SU-DHL-6 (cell line): Measurements from ENCODE around the gene RBM44.

Experiments
- H2AFZ ChIP-seq: fragments of 200-600 bp; sonication (generic); 2 replicates; pipeline ENCODE4 v1.6.1; 2014; ENCODE audit warnings: low read depth, mild to moderate bottlenecking, moderate library complexity, mixed read lengths, antibody characterized with exemption, low read length; ENCODE audit not compliant: severe bottlenecking
- H3F3A ChIP-seq: fragments of 200-600 bp; shearing (Covaris generic); 2 replicates; pipeline ENCODE4 v1.6.0; 2016; ENCODE audit warnings: antibody characterized with exemption, mild to moderate bottlenecking; ENCODE audit not compliant: insufficient read depth
- H3K27ac ChIP-seq: fragments of 200-600 bp; sonication (generic); 2 replicates; pipeline ENCODE4 v1.5.1; 2016; ENCODE audit warnings: low read depth, mild to moderate bottlenecking, low read length, moderate library complexity, mixed read lengths
- H3K27me3 ChIP-seq: fragments of 200-600 bp; sonication (generic), shearing (Covaris generic); 2 replicates; pipeline ENCODE4 v1.6.0; 2014; ENCODE audit warnings: mild to moderate bottlenecking, low read length
- H3K36me3 ChIP-seq: fragments of 200-600 bp; sonication (generic); 2 replicates; pipeline ENCODE4 v1.6.1; 2014; ENCODE audit warnings: mild to moderate bottlenecking, low read length, mixed read lengths
- H3K4me2 ChIP-seq: fragments of 300-600, 200-600 bp; shearing (Covaris generic), sonication (generic); 2 replicates; pipeline ENCODE4 v1.6.0; 2014; ENCODE audit warnings: low read length, low read depth, mild to moderate bottlenecking; ENCODE audit not compliant: poor library complexity, severe bottlenecking
- H3K4me3 ChIP-seq: fragments of 200-600 bp; sonication (generic); 2 replicates; pipeline ENCODE4 v1.5.1; 2014; ENCODE audit warnings: antibody characterized with exemption, low read length, mild to moderate bottlenecking, mixed read lengths; ENCODE audit not compliant: insufficient read depth, poor library complexity, severe bottlenecking
- H3K79me2 ChIP-seq: fragments of 200-600 bp; sonication (generic); 2 replicates; pipeline ENCODE4 v1.6.1; 2014; ENCODE audit warnings: mild to moderate bottlenecking, low read length, moderate library complexity; ENCODE audit not compliant: insufficient read depth
- H3K9ac ChIP-seq: fragments of 200-600 bp; sonication (generic); 2 replicates; pipeline ENCODE4 v1.7.0; 2014; ENCODE audit warnings: mild to moderate bottlenecking, low read length
- H3K9me2 ChIP-seq: fragments of 200-600 bp; sonication (generic); replicated peaks from 2 replicates; pipeline ENCODE4 v1.6.1; 2014; ENCODE audit warnings: low read length; ENCODE audit not compliant: insufficient read depth
- H3K9me3 ChIP-seq: fragments of 200-600 bp; sonication (generic); 2 replicates; pipeline ENCODE4 v1.6.1; 2014; ENCODE audit warnings: low read length, mixed read lengths; ENCODE audit not compliant: insufficient read depth
- H4K20me1 ChIP-seq: fragments of 200-600 bp; sonication (generic); 2 replicates; pipeline ENCODE4 v1.6.1; 2014; ENCODE audit warnings: low read depth, mild to moderate bottlenecking, antibody characterized with exemption, low read length, moderate library complexity, mixed read lengths
- CTCF ChIP-seq: fragments of 200-600 bp; sonication (generic); IDR thresholded peaks from one replicate; pipeline ENCODE4 v1.5.1; 2017; ENCODE audit warnings: antibody characterized with exemption, mild to moderate bottlenecking, low read length, moderate library complexity; ENCODE audit not compliant: insufficient read depth, poor library complexity, severe bottlenecking
- EZH2phosphoT487 ChIP-seq: fragments of 200-600 bp; sonication (generic), shearing (Covaris generic); conservative IDR thresholded peaks from 2 replicates; pipeline ENCODE4 v1.6.1; 2018; ENCODE audit warnings: mild to moderate bottlenecking, antibody characterized with exemption, low read length, moderate library complexity, mixed read lengths

Gene RBM44

GRCh38 chr2:237827421-237827987 is 28.9 kb downstream of the RBM44 start:
- Histone ChIP-seq H3K36me3 (no peaks in the 10 kb centered on the region), H3K9me2 (no peaks in the 10 kb centered on the region), H3K9me3 (no peaks in the 10 kb centered on the region), H3K27ac (no peak overlapping the region), H3K27me3 (no peaks in the 10 kb centered on the region), H3F3A (no peaks in the 10 kb centered on the region), H4K20me1 (no peaks in the 10 kb centered on the region), H2AFZ (no peak overlapping the region), H3K9ac (no peak overlapping the region), H3K79me2 (no peaks in the 10 kb centered on the region), H3K4me2 (no peak overlapping the region), H3K4me3 (no peak overlapping the region)
- TF ChIP-seq CTCF = no peak
- TF ChIP-seq EZH2phosphoT487 = no peak

GRCh38 chr2:237830522-237830921 is 31.9 kb downstream of the RBM44 start:
- TF ChIP-seq EZH2phosphoT487 = no peak
- TF ChIP-seq CTCF = no peak
- Histone ChIP-seq H3K36me3 (no peaks in the 10 kb centered on the region), H3K27ac (no peak overlapping the region), H3K4me2 (no peak overlapping the region), H2AFZ (no peak overlapping the region), H3K9ac (no peak overlapping the region), H3K9me3 (no peaks in the 10 kb centered on the region), H3K4me3 (no peak overlapping the region), H4K20me1 (no peaks in the 10 kb centered on the region), H3K9me2 (no peaks in the 10 kb centered on the region), H3K27me3 (no peaks in the 10 kb centered on the region), H3K79me2 (no peaks in the 10 kb centered on the region), H3F3A (no peaks in the 10 kb centered on the region)

- Histone ChIP-seq H3K9me2 (no peaks in the 10 kb centered on the region), H2AFZ (no peak overlapping the region), H3K79me2 (no peaks in the 10 kb centered on the region), H3K36me3 (no peaks in the 10 kb centered on the region), H3F3A (no peaks in the 10 kb centered on the region), H4K20me1 (no peaks in the 10 kb centered on the region), H3K4me3 (no peak overlapping the region), H3K9ac (no peak overlapping the region), H3K4me2 (no peak overlapping the region), H3K27me3 (no peaks in the 10 kb centered on the region), H3K27ac (no peak overlapping the region), H3K9me3 (no peaks in the 10 kb centered on the region)
- TF ChIP-seq CTCF (no peak), EZH2phosphoT487 (no peak)
Measured at GRCh38 chr2:237833546-237833945, 35.0 kb downstream of the RBM44 start.

GRCh38 chr2:237835372-237835771 is 36.8 kb downstream of the RBM44 start:
- Histone ChIP-seq H3K27me3 (no peaks in the 10 kb centered on the region), H3K9ac (no peak overlapping the region), H3K9me2 (no peaks in the 10 kb centered on the region), H3F3A (no peaks in the 10 kb centered on the region), H2AFZ (no peak overlapping the region), H3K36me3 (no peaks in the 10 kb centered on the region), H3K9me3 (no peaks in the 10 kb centered on the region), H3K79me2 (no peaks in the 10 kb centered on the region), H3K27ac (no peak overlapping the region), H4K20me1 (no peaks in the 10 kb centered on the region), H3K4me3 (no peak overlapping the region), H3K4me2 (no peak overlapping the region)
- TF ChIP-seq CTCF (no peak), EZH2phosphoT487 (no peak)
